GM12878 (cell line): ENCODE data around the gene ZNF513. TPM values are rescaled to one million over a fixed set of nuclear protein-coding genes. Genes with fewer than 3 reads are reported as not detected.

Source experiments
- BACH1 ChIP-seq: fragments of 450-650 bp; IDR thresholded peaks from 2 replicates; pipeline ENCODE4 v1.6.1; 2017; ENCODE audit warnings: mild to moderate bottlenecking, borderline replicate concordance
- CHD1 ChIP-seq: IDR thresholded peaks from 2 replicates; pipeline ENCODE4 v1.6.1; 2012; ENCODE audit warnings: low read depth, low read length, improper control_type of control experiment
- CHD2 ChIP-seq: IDR thresholded peaks from 2 replicates; pipeline ENCODE4 v1.6.1; 2011; ENCODE audit warnings: low read depth, low read length, improper control_type of control experiment, borderline replicate concordance
- GABPA ChIP-seq: IDR thresholded peaks from 2 replicates; pipeline ENCODE4 v1.6.1; 2014; ENCODE audit warnings: antibody characterized with exemption, low read depth, mild to moderate bottlenecking, inconsistent platforms
- HCFC1 ChIP-seq: fragments of 150-350 bp; IDR thresholded peaks from 2 replicates; pipeline ENCODE4 v1.6.1; 2014; ENCODE audit warnings: low read length
- IKZF1 ChIP-seq: fragments of 450-650 bp; conservative IDR thresholded peaks from 2 replicates; pipeline ENCODE4 v1.6.1; 2017; ENCODE audit warnings: antibody characterized with exemption, mild to moderate bottlenecking
- KLF5 ChIP-seq: fragments of 450-650 bp; IDR thresholded peaks from 2 replicates; pipeline ENCODE4 v1.6.1; 2014; ENCODE audit warnings: mild to moderate bottlenecking; ENCODE audit not compliant: partially characterized antibody
- PAX8 ChIP-seq: fragments of 450-650 bp; IDR thresholded peaks from 2 replicates; pipeline ENCODE4 v1.6.1; 2017; ENCODE audit warnings: mild to moderate bottlenecking, moderate library complexity
- STAT1 ChIP-seq: fragments of 450-650 bp; conservative IDR thresholded peaks from 2 replicates; pipeline ENCODE4 v1.6.1; 2014; ENCODE audit warnings: antibody characterized with exemption, mild to moderate bottlenecking
- SUZ12 ChIP-seq: fragments of 200-600 bp; sonication (generic); IDR thresholded peaks from one replicate; pipeline ENCODE4 v1.6.1; 2018; ENCODE audit warnings: antibody characterized with exemption, mild to moderate bottlenecking; ENCODE audit not compliant: unreplicated experiment
- TAF1 ChIP-seq: IDR thresholded peaks from 2 replicates; pipeline ENCODE4 v1.6.1; 2011; ENCODE audit warnings: mild to moderate bottlenecking, low read depth, low read length, borderline replicate concordance
- ZSCAN29 ChIP-seq: fragments of 450-650 bp; IDR thresholded peaks from 2 replicates; pipeline ENCODE4 v1.6.1; 2017; ENCODE audit warnings: mild to moderate bottlenecking, moderate library complexity
- polyA plus RNA-seq, 11 experiments: library from polyadenylated mRNA; depleted of rRNA in 4 of 11; unstranded in 6 of 11; stranded (reverse) in 5 of 11; fragments of >200 nt; fragmentation: Nextera tagmentation in 4 of 11; fragmentation: Illumina TruSeq in 1 of 11; extraction: Ambion mirVana in 4 of 11; extraction: Trizol in 1 of 11; gene quantifications; 1 replicate in 1 of 11; 2 replicates in 10 of 11; pipeline versions ENCODE4 v1.2.1 to v1.2.3, GENCODE V29; 2011 to 2016; ENCODE audit warnings: inconsistent platforms in 2 of 11, missing spikeins in 2 of 11, low read depth in 1 of 11
- total RNA-seq, 4 experiments: library from RNA; depleted of rRNA in 3 of 4; stranded (reverse); fragments of >200 nt in 3 of 4; fragmentation: Illumina TruSeq in 1 of 4; extraction: Trizol in 1 of 4; gene quantifications; 2 replicates each; pipeline versions ENCODE4 v1.2.1 to v1.2.3, GENCODE V29; 2013 to 2021
- TF ChIP-seq, protein P1 (sequence below): IDR thresholded peaks from 2 replicates; pipeline ENCODE4 v1.6.1; 2012; ENCODE audit warnings: low read depth, low read length, improper control_type of control experiment
- TF ChIP-seq, protein P2 (sequence below): fragments of 450-650 bp; formaldehyde crosslinking; IDR thresholded peaks from 2 replicates; pipeline ENCODE4 v1.4.0; 2022; ENCODE audit warnings: mild to moderate bottlenecking, moderate library complexity
- TF ChIP-seq, protein P3 (sequence below): fragments of 450-650 bp; IDR thresholded peaks from 2 replicates; pipeline ENCODE4 v1.6.1; 2016; ENCODE audit warnings: mild to moderate bottlenecking
- TF ChIP-seq, protein P4 (sequence below): fragments of 450-650 bp; IDR thresholded peaks from 2 replicates; pipeline ENCODE4 v1.6.1; 2017; ENCODE audit warnings: mild to moderate bottlenecking, moderate library complexity
- TF ChIP-seq, protein P5 (sequence below): IDR thresholded peaks from 2 replicates; pipeline ENCODE4 v1.6.1; 2011; ENCODE audit warnings: low read depth, mild to moderate bottlenecking, low read length, moderate library complexity, borderline replicate concordance; ENCODE audit errors: extremely low read depth
- TF ChIP-seq, protein P6 (sequence below): IDR thresholded peaks from 2 replicates; pipeline ENCODE4 v1.6.1; 2012; ENCODE audit warnings: low read length, inconsistent platforms

The ZNF513 gene
- total and polyA plus RNA-seq, 10 of the 15 experiments (the other 5 are each of a cell fraction or from before 2014, with no cell fraction given), result 0.06 to 16.4 (median 5.6) TPM

GRCh38 chr2:27370816-27371620 is 9.5 kb downstream of the ZNF513 start (continued):
- TF ChIP-seq, protein P1, sequence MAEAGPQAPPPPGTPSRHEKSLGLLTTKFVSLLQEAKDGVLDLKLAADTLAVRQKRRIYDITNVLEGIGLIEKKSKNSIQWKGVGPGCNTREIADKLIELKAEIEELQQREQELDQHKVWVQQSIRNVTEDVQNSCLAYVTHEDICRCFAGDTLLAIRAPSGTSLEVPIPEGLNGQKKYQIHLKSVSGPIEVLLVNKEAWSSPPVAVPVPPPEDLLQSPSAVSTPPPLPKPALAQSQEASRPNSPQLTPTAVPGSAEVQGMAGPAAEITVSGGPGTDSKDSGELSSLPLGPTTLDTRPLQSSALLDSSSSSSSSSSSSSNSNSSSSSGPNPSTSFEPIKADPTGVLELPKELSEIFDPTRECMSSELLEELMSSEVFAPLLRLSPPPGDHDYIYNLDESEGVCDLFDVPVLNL, result no peak
- TF ChIP-seq BACH1, result no peak
- no peak for TF ChIP-seq CHD2
- TF ChIP-seq CHD1, result 0 out of 2 replicates have a peak, but pooled peaks have one; percentile 72
- no peak; the same call in 1 of the 2 replicates for TF ChIP-seq IKZF1
- 0 out of 2 replicates have a peak, but pooled peaks have one; percentile 22 for TF ChIP-seq HCFC1
- TF ChIP-seq, protein P2, sequence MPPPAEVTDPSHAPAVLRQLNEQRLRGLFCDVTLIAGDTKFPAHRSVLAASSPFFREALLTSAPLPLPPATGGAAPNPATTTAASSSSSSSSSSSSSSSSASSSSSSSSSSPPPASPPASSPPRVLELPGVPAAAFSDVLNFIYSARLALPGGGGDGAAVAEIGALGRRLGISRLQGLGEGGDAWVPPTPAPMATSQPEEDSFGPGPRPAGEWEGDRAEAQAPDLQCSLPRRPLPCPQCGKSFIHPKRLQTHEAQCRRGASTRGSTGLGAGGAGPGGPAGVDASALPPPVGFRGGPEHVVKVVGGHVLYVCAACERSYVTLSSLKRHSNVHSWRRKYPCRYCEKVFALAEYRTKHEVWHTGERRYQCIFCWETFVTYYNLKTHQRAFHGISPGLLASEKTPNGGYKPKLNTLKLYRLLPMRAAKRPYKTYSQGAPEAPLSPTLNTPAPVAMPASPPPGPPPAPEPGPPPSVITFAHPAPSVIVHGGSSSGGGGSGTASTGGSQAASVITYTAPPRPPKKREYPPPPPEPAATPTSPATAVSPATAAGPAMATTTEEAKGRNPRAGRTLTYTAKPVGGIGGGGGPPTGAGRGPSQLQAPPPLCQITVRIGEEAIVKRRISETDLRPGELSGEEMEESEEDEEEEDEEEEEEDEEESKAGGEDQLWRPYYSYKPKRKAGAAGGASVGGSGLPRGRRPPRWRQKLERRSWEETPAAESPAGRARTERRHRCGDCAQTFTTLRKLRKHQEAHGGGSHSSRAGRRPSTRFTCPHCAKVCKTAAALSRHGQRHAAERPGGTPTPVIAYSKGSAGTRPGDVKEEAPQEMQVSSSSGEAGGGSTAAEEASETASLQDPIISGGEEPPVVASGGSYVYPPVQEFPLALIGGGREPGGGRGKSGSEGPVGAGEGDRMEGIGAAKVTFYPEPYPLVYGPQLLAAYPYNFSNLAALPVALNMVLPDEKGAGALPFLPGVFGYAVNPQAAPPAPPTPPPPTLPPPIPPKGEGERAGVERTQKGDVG (CRISPR knock-in tag), result no peak
- TF ChIP-seq, protein P3, sequence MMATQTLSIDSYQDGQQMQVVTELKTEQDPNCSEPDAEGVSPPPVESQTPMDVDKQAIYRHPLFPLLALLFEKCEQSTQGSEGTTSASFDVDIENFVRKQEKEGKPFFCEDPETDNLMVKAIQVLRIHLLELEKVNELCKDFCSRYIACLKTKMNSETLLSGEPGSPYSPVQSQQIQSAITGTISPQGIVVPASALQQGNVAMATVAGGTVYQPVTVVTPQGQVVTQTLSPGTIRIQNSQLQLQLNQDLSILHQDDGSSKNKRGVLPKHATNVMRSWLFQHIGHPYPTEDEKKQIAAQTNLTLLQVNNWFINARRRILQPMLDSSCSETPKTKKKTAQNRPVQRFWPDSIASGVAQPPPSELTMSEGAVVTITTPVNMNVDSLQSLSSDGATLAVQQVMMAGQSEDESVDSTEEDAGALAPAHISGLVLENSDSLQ, result peak; percentile 51
- TF ChIP-seq STAT1, result no peak
- no peak for TF ChIP-seq ZSCAN29
- peak; percentile 11 for TF ChIP-seq KLF5
- TF ChIP-seq, protein P4, sequence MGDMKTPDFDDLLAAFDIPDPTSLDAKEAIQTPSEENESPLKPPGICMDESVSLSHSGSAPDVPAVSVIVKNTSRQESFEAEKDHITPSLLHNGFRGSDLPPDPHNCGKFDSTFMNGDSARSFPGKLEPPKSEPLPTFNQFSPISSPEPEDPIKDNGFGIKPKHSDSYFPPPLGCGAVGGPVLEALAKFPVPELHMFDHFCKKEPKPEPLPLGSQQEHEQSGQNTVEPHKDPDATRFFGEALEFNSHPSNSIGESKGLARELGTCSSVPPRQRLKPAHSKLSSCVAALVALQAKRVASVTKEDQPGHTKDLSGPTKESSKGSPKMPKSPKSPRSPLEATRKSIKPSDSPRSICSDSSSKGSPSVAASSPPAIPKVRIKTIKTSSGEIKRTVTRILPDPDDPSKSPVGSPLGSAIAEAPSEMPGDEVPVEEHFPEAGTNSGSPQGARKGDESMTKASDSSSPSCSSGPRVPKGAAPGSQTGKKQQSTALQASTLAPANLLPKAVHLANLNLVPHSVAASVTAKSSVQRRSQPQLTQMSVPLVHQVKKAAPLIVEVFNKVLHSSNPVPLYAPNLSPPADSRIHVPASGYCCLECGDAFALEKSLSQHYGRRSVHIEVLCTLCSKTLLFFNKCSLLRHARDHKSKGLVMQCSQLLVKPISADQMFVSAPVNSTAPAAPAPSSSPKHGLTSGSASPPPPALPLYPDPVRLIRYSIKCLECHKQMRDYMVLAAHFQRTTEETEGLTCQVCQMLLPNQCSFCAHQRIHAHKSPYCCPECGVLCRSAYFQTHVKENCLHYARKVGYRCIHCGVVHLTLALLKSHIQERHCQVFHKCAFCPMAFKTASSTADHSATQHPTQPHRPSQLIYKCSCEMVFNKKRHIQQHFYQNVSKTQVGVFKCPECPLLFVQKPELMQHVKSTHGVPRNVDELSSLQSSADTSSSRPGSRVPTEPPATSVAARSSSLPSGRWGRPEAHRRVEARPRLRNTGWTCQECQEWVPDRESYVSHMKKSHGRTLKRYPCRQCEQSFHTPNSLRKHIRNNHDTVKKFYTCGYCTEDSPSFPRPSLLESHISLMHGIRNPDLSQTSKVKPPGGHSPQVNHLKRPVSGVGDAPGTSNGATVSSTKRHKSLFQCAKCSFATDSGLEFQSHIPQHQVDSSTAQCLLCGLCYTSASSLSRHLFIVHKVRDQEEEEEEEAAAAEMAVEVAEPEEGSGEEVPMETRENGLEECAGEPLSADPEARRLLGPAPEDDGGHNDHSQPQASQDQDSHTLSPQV, result no peak
- 0 out of 2 replicates have a peak, but pooled peaks have one; percentile 19 for TF ChIP-seq TAF1
- TF ChIP-seq GABPA, result 0 out of 2 replicates have a peak, but pooled peaks have one; percentile 58
- TF ChIP-seq, protein P5, sequence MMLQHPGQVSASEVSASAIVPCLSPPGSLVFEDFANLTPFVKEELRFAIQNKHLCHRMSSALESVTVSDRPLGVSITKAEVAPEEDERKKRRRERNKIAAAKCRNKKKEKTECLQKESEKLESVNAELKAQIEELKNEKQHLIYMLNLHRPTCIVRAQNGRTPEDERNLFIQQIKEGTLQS, result no peak
- no peak for TF ChIP-seq PAX8
- TF ChIP-seq, protein P6, sequence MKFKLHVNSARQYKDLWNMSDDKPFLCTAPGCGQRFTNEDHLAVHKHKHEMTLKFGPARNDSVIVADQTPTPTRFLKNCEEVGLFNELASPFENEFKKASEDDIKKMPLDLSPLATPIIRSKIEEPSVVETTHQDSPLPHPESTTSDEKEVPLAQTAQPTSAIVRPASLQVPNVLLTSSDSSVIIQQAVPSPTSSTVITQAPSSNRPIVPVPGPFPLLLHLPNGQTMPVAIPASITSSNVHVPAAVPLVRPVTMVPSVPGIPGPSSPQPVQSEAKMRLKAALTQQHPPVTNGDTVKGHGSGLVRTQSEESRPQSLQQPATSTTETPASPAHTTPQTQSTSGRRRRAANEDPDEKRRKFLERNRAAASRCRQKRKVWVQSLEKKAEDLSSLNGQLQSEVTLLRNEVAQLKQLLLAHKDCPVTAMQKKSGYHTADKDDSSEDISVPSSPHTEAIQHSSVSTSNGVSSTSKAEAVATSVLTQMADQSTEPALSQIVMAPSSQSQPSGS, result no peak
- no peak for TF ChIP-seq SUZ12
